SK-N-MC (cell line): ENCODE measurements around the gene IFNG.

Experiments used
- DNase-seq: peaks from one replicate; pipeline ENCODE4 v3.0.0-alpha.2; 2011; ENCODE audit warnings: low read depth, low spot score
- H3K27ac ChIP-seq: fragments of 200-600 bp; sonication (generic); 2 replicates; pipeline ENCODE4 v1.5.1; 2016; ENCODE audit warnings: mixed run types
- H3K36me3 ChIP-seq: fragments of 200-600 bp; sonication (generic); 2 replicates; pipeline ENCODE4 v1.6.1; 2017; ENCODE audit warnings: antibody characterized with exemption, low read length, mixed read lengths; ENCODE audit not compliant: insufficient read depth
- H3K4me3 ChIP-seq: fragments of 200-600 bp; sonication (generic); 2 replicates; pipeline ENCODE4 v1.5.1; 2016
- H3K9ac ChIP-seq: fragments of 200-600 bp; sonication (generic); 2 replicates; pipeline ENCODE4 v1.8.0; 2017; ENCODE audit warnings: mixed run types, mixed read lengths; ENCODE audit not compliant: insufficient read length
- H3K9me3 ChIP-seq: fragments of 200-600 bp; sonication (generic); 2 replicates; pipeline ENCODE4 v1.6.1; 2017; ENCODE audit warnings: low read depth, mild to moderate bottlenecking, antibody characterized with exemption, low read length, moderate library complexity, mixed read lengths
- EZH2 ChIP-seq: fragments of 200-600 bp; sonication (generic); IDR thresholded peaks from one replicate; pipeline ENCODE4 v1.6.1; 2017; ENCODE audit warnings: antibody characterized with exemption
- FOXP2 ChIP-seq: optimal IDR thresholded peaks from 2 replicates; pipeline ENCODE3; 2011; ENCODE audit warnings: mild to moderate bottlenecking, moderate library complexity; ENCODE audit not compliant: insufficient read depth; ENCODE audit errors: extremely low read length, control extremely low read depth
- POLR2AphosphoS5 ChIP-seq: IDR thresholded peaks from 2 replicates; pipeline ENCODE4 v1.6.1; 2012; ENCODE audit warnings: mild to moderate bottlenecking, low read depth, low read length, borderline replicate concordance

The IFNG gene

DNA sequence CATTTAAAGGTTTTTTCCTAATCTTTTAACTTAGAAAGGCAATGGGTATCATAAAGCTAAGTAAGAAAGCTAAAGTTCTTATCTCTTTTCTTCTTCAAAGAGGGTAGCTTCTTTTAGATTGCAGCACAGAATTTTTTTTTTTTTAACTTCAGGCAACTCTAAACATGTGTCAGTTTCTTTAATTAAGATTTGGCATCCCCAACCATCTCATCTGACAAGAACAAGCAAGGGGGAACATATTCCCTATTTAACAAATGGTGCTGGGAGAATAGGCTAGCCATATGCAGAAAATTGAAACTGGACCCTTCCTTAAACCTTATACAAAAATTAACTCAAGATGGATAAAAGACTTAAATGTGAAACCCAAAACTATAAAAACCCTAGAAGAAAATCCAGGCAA is 14.3 kb upstream of the IFNG start:
- Histone ChIP-seq H3K9ac (no peak overlapping the region), H3K9me3 (no peaks in the 10 kb centered on the region), H3K27ac (no peak overlapping the region), H3K4me3 (no peak overlapping the region), H3K36me3 (no peaks in the 10 kb centered on the region)
- DNase-seq: no peak
- TF ChIP-seq POLR2AphosphoS5 (no peak), EZH2 (no peak), FOXP2 (no peak)

DNA sequence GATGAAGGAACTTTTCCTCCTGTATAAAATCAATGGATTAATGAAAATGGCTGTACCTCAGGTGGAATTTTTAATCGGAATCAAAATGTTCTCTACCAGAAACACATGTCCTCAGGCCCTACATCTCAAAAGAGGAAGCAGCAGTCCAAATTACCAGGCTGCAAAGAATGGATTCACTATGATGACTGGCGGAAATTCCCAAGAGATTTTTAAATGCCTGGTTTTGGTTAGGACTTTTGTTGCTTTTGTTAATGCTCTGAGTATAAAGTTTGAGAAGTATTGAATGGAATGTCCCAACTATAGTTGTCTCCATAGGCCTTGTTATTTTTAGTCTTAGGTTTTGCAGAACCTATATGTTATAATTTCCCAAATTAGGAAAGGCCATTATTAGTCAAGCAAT is 11.2 kb upstream of the IFNG start:
- Histone ChIP-seq H3K9me3 (no peaks in the 10 kb centered on the region), H3K9ac (no peak overlapping the region), H3K27ac (no peak overlapping the region), H3K36me3 (no peaks in the 10 kb centered on the region), H3K4me3 (no peak overlapping the region)
- DNase-seq: no peak
- TF ChIP-seq EZH2 (no peak), FOXP2 (no peak), POLR2AphosphoS5 (no peak)

DNA sequence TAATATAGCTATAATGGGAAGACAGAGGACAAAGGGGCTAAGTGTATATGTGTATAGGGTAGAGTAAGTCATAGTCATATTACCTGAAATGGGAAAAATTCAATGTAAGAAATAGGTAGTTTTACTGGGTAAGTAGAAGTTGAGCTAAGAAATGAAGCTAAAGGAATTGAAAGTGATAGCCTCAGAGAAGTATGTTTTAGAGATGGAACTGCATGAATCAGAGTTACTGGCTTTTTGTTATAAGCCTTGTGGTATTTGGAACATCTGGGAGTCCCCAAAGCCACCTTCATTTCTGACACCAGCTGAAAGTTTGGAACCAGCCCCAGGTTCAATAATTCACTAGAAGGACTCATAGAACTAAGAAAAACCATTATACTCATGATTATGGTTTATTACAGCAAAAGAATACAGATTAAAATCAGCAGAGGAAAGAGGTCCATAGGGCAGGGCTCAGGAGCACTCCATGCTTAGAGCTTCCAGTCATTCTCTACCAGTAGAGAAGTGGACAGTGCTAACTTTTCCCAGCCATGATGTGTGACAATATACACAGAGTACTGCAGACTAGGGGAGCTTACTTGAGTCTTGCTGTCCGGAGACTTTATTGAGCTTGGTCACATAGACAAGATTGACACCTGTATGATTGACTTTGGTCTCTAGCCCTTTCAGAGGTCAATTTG is 9.8 kb upstream of the IFNG start:
- Histone ChIP-seq H3K9me3 (no peaks in the 10 kb centered on the region), H3K36me3 (no peaks in the 10 kb centered on the region), H3K9ac (no peak overlapping the region), H3K27ac (no peak overlapping the region), H3K4me3 (no peak overlapping the region)
- TF ChIP-seq POLR2AphosphoS5 (no peak), EZH2 (no peak)
- DNase-seq: no peak

DNA sequence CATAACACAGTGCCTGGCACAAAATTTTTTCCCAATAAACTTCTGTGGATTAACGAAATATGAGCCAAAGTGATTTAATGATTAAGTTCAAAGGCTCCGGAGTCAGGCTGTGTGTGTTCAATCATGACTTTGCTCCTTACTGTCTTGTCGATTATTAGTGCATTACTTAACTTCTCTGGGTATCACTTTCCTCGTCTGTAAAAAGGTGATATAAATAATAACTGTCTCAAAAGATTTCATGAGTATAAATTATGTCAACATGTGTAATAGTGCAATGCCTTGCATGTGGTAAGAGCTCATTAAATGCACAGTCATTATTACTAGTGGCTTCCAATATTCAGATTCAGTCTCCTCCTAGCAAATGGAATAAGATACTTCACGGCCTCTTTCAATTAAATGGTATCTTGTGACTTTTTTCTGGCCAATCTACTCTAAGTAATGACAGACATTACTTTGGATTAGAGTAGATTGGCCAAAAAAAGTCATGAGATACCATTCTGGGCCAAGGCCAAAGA is 6.8 kb upstream of the IFNG start:
- no peaks in the 10 kb centered on the region for H3K36me3 ChIP-seq
- no peak for DNase-seq
- H3K4me3 ChIP-seq: no peak overlapping the region
- TF ChIP-seq POLR2AphosphoS5: no peak
- TF ChIP-seq FOXP2: no peak
- TF ChIP-seq EZH2: no peak
- no peak overlapping the region for H3K9ac ChIP-seq
- no peak overlapping the region for H3K27ac ChIP-seq
- no peaks in the 10 kb centered on the region for H3K9me3 ChIP-seq

DNA sequence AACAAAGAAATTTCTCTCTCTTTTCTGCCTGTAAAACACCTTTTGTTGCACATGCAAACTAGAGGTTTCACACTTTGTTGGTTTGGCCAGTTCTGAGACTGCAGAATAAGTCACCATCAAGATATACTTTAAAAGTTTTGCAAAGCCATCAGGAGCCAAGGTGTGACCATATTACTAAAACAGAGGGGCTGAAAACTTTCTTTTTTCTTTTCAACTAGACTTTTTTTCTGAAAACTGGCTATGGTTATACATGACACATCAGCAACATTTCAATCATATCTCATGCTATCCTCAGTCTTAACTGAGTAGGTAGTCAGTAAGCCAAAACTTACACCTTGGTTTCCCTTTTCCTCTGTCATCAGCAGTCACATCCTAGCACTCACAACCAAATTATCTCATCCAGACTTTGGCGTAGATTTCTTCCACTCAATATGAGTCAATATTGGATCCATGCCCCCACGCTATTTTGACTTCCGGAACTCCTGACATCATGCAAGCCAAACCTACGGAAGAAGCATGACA is 4.1 kb upstream of the IFNG start:
- Histone ChIP-seq H3K4me3 (no peak overlapping the region), H3K36me3 (no peaks in the 10 kb centered on the region), H3K9ac (no peak overlapping the region), H3K27ac (no peak overlapping the region), H3K9me3 (no peaks in the 10 kb centered on the region)
- no peak for DNase-seq
- TF ChIP-seq EZH2: no peak
- TF ChIP-seq POLR2AphosphoS5: no peak
- TF ChIP-seq FOXP2: no peak

DNA sequence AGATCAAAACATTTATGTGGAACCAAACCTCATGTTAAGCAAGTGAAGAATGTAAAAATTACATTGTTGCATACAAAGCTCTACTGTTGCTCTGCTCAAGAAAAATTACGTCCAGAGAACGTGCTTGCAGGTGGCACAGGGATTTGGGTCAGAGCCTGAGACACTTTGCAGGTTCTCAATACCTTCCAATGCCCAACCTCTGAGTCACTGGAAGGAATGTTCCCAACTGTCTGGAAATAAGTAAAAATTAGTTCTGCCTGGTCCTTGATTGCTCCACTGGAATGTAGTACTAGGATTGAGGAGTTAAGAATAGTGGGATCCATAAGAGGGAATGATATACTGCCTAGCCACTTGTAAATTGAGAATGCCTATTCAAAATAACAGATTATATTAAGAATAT is 2.8 kb upstream of the IFNG start:
- no peak overlapping the region for H3K9ac ChIP-seq
- no peak for DNase-seq
- H3K27ac ChIP-seq: no peak overlapping the region

DNA sequence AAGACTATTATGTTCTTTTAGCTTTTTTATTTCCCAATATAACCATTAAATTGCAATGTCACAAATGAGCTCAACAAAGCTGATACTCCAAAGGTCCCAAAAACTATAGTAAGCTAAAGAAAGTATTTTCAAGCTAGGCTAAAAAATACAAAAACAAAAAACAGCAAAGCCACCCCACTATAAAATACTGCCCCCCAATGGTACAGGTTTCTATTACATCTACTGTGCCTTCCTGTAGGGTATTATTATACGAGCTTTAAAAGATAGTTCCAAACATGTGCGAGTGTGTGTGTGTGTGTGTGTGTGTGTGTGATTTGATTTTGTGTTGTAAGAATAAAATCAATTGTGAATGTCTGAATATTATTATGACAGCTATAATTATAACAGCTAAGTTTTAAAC is 1.1 kb downstream of the IFNG start:
- no peaks in the 10 kb centered on the region for H3K36me3 ChIP-seq
- no peak for DNase-seq
- TF ChIP-seq FOXP2: no peak
- no peak for TF ChIP-seq EZH2
- no peak overlapping the region for H3K4me3 ChIP-seq
- no peaks in the 10 kb centered on the region for H3K9me3 ChIP-seq
- H3K9ac ChIP-seq: no peak overlapping the region
- no peak overlapping the region for H3K27ac ChIP-seq

More for the DNA sequence above, 2.8 kb upstream of the IFNG start:
- Histone ChIP-seq H3K36me3 (no peaks in the 10 kb centered on the region), H3K4me3 (no peak overlapping the region), H3K9me3 (no peaks in the 10 kb centered on the region)
- no peak for TF ChIP-seq FOXP2
- no peak for TF ChIP-seq EZH2
- no peak for TF ChIP-seq POLR2AphosphoS5

DNA sequence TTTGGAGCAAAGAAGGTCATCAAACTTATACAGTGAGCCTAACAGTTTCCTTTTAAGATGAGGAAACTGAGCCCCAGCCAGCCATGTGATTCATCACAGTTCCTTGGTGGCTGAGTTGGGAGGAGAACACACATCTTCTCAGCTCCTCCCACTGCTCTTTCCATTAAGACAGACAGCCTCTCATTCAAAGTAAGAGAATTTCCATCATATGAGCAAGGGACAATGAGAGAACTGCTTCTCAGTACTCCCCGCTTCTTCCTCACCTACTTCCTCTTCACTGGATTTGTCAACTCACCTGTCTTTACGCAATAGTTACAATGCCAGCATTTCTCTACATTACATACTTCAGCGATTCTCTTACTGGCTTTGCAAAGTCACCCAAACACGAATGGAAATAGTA is 2.2 kb downstream of the IFNG start:
- H3K27ac ChIP-seq: no peak overlapping the region
- no peak for DNase-seq
- no peaks in the 10 kb centered on the region for H3K9me3 ChIP-seq
- no peak overlapping the region for H3K4me3 ChIP-seq
- H3K36me3 ChIP-seq: no peaks in the 10 kb centered on the region
- no peak overlapping the region for H3K9ac ChIP-seq
- TF ChIP-seq FOXP2 (no peak), POLR2AphosphoS5 (no peak), EZH2 (no peak)

DNA sequence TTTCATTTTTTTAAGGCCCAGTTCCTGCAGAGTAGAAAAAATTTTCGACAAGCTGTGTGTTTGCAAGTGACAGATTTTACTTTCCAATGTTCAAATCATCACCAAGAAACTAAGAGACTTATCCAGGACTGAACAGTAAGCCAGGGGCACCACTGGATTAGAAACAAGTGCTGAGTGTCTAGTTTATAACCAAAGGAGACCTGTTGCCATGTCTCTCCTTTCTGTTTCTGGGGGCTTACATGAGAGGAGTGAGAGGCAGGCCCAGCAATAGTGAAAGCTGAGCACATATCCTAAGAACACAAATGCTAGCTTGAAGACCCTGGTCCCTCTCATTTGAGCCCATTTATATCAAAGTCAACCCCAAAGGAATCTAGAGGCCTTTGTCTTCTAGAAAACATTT is 2.9 kb downstream of the IFNG start:
- no peak overlapping the region for H3K4me3 ChIP-seq
- no peak overlapping the region for H3K27ac ChIP-seq
- no peaks in the 10 kb centered on the region for H3K36me3 ChIP-seq
- TF ChIP-seq FOXP2: no peak
- TF ChIP-seq POLR2AphosphoS5: no peak
- no peak for TF ChIP-seq EZH2
- no peak for DNase-seq
- H3K9me3 ChIP-seq: no peaks in the 10 kb centered on the region
- H3K9ac ChIP-seq: no peak overlapping the region
